SHP77 treated with DMSO at 0.1 percent for 48 hours (cell line): ENCODE data around the gene UFSP2.
A peak's percentile ranks its signal among the peaks of the same experiment; 100 is the strongest.

Experiments
- DNase-seq: peaks from one replicate; lab custom pipeline; 2025; lab: John Stamatoyannopoulos, UW

The UFSP2 gene, protein sequence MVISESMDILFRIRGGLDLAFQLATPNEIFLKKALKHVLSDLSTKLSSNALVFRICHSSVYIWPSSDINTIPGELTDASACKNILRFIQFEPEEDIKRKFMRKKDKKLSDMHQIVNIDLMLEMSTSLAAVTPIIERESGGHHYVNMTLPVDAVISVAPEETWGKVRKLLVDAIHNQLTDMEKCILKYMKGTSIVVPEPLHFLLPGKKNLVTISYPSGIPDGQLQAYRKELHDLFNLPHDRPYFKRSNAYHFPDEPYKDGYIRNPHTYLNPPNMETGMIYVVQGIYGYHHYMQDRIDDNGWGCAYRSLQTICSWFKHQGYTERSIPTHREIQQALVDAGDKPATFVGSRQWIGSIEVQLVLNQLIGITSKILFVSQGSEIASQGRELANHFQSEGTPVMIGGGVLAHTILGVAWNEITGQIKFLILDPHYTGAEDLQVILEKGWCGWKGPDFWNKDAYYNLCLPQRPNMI

GRCh38 chr4:185425647-185426352, at the start of gene UFSP2:
Gene UFSP2, minus strand, starts transcription at chr4:185425964. Its CDS starts 96 bp downstream, at chr4:185425868.
- peak; percentile 58 for DNase-seq

- DNase-seq: no peak
Measured at GRCh38 chr4:185473247-185473646, 47.5 kb upstream of the UFSP2 start.

DNA sequence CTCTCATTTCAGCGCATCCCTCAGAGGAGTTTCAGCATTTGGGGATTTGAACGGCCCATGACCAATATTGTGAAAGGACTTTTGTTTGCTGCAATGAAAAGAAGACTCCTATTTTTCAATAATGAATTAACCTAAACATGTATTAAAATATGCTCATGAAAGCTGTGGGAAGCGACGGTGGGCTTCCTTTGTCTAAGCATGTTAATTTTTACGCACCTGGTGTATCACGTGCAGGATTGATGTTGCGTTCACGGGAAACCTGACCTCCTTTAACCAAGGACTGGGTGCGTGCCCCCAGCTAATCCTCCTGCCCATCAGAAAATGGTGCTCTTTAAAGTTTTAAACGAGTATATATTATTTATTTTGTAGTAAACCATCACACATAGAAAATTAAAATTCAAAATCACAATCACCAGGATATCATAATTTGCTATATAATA, 46.4 kb upstream of the UFSP2 start:
- DNase-seq: no peak

- DNase-seq: peak; percentile 36
Measured at GRCh38 chr4:185471235-185472102, 45.7 kb upstream of the UFSP2 start, which contains the start of gene CCDC110. Gene CCDC110, minus strand, starts transcription at chr4:185471733. Its CDS starts 50 bp downstream, at chr4:185471683.

- DNase-seq: no peak
Measured at GRCh38 chr4:185470501-185471195, 44.9 kb upstream of the UFSP2 start.

DNA sequence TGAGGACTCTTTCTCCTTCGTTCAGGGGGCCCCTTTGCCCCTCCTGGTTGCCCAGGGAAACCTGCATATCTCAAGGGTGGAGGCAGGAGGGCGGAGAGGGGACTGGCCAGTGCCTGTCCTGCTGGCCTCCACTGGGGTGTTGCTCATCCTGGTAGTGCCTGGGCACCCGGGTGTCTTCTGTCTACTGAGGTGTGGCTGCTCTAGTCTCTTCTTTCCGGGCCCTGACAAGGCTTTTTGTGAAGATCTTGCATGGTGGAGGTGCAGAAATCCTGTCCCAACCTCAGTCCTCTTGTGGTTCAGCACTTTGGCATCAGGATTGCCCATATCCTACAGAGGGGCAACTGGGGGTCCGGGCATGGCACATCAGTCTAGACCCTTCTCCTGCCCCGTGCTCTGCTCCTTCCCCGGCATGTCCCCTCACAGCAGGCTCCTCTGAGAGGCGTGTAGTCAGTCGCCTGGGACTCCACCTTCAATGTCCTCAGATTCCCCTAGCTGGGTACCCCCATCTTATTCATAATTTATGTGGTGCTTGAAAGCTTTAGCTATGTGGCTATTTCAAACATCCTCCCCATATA, 43.9 kb upstream of the UFSP2 start:
- no peak for DNase-seq

DNA sequence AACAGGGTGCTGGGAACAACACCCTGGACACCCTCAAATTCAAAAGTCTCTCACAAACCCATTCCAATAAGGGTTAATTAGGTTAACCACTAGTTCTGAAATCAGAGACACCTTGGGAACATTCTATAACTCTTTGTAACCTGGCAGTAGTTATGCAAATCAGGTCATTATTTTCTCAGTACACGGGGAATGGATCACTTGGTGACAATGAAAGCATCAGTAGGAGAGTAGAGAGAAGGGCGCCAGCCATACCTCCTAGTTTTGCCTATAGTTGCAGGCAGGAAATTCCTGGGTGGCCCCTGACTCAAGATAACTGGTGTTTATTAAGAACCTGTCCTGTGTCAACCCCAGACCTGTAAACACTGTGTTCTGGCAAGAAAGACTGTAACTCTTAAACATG, 43.2 kb upstream of the UFSP2 start:
- no peak for DNase-seq

DNA sequence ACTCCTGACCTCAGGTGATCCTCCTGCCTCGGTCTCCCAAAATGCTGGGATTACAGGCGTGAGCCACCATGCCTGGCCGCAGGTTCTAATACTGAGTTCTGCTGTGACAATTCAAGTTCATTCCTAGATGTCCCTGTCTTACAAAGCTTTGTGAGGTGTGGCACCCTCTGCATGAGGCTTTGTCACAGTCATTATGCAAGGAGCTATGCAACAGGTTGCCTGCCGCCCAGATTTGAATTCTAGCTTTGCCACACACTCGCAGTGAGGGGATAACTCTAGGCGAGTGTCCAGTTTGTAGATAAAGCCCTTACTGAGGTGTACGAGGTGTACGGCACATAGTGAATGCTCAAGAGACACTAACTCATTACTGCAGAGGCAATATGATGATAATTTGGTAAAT, 42.2 kb upstream of the UFSP2 start:
- no peak for DNase-seq

- DNase-seq: no peak
Measured at GRCh38 chr4:185467101-185467500, 41.3 kb upstream of the UFSP2 start.

DNA sequence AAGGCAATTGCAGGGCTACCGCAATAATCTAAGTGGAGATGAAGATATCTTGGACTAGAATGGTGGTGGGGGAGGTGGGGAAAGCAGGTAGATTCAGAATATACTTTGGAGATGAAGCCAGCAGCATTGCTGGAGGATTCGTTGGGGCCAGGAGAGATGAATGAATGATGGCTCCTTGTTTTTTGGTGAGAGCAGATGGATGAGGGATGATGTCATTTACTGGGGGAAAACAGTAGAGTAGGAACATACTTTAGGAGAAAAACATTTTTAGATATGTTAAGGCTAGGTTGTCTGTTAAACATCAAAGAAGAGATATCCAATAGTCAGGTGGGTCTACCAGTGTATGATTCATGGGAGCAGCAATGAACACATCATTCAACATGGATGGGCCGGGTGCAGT, 39.9 kb upstream of the UFSP2 start:
- no peak for DNase-seq

GRCh38 chr4:185464887-185465286, 39.1 kb upstream of the UFSP2 start:
- no peak for DNase-seq

DNA sequence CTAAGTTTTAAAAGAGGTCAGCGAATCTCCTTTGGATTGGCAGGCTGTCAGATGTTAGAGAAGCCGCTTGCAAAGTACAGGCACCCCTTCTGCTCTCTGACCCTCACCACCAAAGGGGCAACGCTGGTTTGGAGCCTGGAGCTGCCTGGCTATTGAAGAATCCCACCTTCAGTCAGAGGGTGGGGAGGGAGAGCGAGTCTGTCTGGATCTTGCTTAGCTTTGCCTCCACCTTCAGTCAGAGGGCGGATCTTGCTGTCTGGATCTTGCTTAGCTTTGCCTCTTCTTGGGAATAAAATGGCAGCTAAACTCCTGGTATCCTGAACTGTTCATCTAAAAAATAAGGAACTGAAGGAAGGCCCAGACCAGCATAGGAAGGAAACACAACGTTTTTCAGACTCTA, 38.4 kb upstream of the UFSP2 start:
- no peak for DNase-seq

GRCh38 chr4:185463541-185463940, 37.8 kb upstream of the UFSP2 start:
- DNase-seq: no peak

- DNase-seq: no peak
Measured at GRCh38 chr4:185461565-185461964, 35.8 kb upstream of the UFSP2 start.

DNA sequence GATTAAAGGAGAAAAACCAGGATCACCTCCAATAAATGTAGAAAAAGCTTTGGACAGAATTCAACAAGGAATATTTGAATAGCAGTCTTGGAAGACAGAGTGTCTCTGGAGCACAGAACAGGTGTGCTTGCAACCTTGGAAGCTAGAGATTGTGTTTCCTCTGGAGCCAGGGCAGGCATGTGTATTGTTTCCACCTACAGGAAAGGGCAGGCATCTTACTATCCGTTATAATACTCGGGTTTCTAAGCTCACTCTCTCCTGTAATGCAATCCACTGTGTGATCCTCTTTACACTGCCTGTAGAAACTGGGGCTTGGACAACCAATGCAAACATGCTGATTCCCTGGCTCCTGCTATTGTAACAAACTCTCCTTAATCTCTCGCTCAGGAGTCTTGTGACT, 31.4 kb upstream of the UFSP2 start:
- DNase-seq: no peak

GRCh38 chr4:185456131-185456530, 30.4 kb upstream of the UFSP2 start:
- DNase-seq: no peak

- DNase-seq: no peak
Measured at GRCh38 chr4:185445209-185445608, 19.4 kb upstream of the UFSP2 start.

- no peak for DNase-seq
Measured at GRCh38 chr4:185441479-185441878, 15.7 kb upstream of the UFSP2 start.

GRCh38 chr4:185437809-185438208, 12.0 kb upstream of the UFSP2 start:
- DNase-seq: no peak

GRCh38 chr4:185435466-185435865, 9.7 kb upstream of the UFSP2 start:
- DNase-seq: no peak

DNA sequence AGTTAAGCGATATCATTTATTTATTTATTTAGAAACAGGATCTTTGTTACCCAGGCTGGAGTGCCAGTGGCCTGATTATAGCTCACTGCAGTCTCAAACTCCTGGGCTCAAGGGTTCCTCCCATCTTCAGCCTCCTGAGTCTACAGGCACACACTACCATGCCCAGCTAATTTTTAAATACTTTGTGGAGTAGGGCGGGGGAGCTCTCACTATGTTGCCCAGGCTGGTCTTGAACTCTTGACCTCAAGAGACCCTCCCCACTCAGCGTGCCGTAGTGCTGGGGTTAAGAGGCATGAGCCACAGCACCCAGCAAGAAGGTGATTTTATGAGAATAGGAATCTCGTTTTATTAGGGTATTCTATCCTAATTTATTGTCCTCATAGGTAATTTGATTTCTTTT, 3.9 kb upstream of the UFSP2 start:
- DNase-seq: no peak
